ENCODE data around the gene SH3RF1.

Gene SH3RF1

DNA sequence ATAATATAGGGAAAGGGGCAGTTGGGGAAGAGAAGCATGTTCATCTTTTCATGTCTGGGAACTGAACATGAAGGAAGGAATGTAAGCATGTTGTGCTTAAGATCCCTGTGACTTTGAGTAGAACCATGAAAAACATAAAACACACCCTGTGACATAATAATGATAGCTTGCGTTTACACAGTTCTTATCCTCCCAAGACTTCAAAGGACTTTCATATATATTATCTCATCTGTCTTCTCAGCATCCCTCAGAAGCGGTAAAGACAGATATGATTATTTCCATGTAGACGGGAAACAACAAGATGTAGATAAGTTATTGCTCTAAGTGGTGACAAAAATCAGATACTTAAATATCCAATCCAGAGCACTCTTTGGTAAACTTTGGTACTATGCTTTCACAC is 3.3 kb upstream of the SH3RF1 start:
- no peak for DNase-seq

DNA sequence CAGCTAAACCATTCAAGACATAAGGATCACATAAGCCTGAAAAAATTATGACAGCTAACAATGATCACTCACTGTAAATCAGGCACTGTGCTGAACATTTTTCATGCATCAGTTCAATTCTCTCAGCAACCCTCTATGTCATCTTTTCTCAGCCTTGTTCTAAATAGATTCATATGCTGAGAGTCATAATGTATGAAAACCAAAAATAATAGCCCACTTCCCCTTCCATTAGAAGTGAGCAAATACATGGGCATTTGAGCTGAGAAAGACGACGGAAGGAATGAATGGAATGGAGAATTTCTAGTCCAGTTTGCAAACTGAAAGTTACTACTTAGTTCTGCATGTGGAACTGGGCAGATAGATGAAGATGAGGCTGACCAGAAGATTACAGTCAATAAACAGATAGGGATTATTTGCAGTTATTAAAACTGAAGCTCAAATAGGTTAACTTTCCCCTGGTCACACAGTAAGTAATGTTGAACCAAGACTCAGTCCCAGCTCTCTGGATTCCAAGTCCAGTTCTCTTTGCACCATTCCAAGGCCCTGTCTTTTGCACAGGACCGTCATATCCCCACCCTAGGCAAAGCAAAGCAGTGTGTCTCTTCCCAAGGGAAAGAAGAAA is 1.6 kb upstream of the SH3RF1 start:
- no peak for DNase-seq

DNA sequence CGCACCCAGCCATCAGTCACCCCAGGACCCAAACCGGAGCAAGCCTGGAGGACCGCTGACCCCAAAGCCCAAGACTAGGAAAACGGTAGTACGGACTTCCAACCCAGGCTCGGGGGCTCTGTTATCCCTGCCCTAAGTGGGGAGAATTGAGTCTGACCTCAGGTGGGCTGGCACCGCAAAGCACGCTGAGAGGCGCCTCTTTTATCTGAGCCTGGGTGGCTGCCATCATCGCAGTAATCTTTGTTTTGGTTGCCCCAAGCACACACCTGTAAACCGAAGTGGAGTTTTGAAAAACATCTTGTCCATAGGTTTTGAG is 894 bp upstream of the SH3RF1 start:
- no peak for DNase-seq

DNA sequence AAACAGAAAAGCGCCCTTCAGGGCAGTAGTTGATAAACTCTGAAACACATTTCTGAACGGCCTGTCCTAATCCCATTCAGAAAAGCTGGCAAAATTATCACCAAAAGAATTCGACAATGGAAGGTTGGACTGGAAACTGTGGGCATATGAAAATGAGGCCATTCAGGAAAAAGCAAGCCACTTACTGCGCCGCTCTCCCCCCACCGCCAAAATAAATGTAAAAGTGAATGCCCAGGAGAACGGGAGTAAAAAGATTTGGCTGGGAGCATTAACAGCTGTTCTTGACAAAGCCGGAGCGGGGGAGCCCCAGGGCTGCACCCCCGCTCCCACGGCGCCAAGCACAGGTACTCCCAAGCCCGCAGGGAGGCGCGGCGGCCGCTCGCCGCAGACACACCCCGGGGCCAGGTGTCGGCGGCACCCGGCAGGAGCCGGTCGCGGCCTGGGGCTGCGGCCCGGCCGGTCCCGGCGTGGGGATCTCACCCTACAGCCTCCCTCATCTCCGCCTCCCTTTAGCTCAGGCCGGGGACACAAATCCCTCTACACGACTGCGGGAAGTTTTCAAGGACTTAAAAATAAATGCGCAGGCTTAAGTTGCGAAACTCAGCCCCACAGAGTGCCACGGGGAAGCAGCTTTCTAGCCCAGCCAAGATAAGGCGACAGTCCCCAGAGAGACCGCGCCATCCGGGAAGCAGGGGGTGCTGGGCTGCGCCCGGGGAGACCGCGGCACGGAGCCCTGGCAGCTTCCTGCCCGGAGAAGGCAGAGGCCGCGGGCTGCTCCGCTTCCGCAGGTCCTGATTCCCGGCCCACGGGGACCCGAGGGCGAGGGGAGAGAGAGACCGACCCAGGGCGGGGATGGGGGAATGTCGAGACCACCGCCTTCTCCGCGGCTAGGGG is 593 bp downstream of the SH3RF1 start:
- DNase-seq, result no peak

DNA sequence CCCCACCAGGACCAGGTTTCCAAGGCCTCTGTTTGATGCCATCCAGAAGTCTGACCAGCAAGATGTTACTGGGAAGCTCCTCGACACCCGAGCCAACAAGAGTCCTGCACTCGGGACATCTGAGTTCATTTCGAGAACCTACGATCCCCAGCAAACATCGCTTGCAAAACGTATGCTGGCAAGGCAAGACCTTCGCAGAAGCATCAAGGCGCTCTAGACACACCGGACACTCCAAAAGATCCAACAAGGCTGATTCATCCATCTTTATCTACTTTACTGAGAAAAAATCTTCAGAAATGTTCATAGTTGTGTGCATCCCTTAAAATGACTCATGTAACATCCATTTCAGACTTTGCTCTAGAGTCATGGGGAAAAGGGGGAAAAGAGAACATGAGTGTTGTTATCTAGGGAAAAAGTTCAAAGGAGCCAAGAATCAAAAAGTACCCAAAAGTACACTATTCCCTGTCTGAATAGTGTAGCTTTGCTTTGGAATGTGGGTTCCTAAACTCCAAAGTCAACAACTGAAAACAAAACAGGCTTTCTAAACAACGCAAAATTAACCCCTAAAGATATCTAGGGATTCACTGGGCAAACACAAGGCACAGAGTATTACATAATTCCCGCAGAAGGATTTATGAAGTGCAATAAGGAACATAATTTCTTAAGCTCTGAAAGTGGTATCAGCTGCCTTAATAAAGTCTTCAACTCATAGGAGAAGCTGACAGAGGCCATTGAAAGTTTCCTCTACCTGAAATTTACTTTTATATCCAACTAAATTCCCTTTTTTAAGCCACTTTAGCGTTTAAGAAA is 1.6 kb downstream of the SH3RF1 start:
- DNase-seq, result no peak

DNA sequence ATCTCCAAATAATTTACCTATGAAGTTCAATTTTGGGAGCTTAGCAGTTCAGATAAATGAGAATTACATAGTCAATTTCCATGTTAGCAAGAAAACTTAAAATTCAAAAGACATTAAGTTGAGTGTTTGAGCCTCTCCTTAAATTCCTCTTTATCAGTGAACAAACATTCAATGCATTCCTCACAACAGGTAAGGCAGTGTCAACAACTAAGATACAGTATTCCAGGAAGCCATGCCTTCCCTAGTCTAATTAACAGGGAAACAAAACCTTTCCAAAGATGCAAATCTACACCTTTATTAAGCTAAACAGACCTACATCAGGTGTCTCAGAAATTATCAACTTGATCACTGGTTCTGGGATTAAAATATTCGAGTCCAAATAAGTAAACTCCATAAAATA is 3.7 kb downstream of the SH3RF1 start:
- no peak for DNase-seq

DNA sequence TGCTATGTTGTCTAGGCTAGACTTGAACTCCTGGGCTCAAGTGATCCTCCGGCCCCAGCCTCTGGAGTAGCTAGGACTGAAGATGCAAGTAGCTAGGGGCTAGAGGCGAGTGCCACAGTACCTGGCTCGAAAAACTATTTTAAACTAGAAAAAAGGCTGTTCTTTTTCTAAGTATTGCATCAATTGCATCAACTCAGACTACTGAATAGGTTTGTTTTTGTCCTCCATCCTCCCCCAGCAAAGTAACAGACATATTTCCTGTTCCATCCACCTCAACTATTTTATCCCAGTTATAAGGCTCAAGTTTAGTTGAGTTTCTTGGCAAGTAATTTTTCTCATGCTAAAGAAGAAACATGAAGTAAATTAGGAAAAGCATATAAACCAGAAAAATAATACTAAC is 4.1 kb downstream of the SH3RF1 start:
- no peak for DNase-seq

DNA sequence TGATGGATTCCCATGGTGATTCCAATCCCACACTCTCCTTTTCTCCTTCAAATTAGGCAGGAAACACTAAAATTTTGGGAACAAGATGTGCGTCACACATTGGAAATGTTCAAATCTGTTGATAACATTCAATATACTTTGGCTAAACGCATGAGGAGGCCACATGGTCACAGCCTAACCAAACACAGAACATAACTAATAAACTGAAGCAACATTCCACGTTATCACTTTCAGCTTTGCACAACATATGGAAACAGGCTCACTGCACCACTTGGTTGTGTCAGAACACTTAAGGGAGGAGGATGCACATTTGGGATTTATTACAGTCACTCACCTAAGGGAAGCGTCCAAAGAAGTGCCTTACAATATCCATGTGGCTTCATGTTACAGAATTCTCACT is 4.7 kb downstream of the SH3RF1 start:
- no peak for DNase-seq

DNA sequence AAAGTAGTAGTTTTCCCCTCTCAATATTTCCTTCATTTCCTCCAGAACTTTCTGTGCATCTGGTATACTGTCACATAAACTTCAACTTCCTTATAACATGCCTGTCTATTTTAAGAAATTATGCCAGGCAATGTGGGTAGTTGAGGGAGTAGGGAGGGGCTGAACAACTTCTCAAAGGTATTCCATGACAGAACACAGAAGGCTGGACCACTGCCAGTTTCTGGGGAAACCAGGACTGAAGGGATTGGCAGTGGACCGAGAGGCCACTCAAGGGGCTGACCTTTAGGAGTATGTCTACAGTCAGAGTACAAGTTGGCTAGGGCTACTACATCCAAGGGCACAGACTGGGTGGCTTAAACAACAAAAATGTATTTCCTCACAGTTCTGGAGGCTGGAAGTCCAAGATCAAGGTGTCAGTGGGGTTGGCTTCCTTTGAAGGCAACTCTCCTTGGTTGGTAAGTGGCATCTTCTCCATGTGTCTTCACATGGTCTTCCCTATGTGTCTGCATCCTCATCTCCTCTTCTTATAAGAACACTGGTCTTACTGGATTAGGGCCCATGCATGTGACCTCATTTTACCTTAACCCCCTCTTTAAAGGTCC is 6.9 kb downstream of the SH3RF1 start:
- DNase-seq, result no peak

DNA sequence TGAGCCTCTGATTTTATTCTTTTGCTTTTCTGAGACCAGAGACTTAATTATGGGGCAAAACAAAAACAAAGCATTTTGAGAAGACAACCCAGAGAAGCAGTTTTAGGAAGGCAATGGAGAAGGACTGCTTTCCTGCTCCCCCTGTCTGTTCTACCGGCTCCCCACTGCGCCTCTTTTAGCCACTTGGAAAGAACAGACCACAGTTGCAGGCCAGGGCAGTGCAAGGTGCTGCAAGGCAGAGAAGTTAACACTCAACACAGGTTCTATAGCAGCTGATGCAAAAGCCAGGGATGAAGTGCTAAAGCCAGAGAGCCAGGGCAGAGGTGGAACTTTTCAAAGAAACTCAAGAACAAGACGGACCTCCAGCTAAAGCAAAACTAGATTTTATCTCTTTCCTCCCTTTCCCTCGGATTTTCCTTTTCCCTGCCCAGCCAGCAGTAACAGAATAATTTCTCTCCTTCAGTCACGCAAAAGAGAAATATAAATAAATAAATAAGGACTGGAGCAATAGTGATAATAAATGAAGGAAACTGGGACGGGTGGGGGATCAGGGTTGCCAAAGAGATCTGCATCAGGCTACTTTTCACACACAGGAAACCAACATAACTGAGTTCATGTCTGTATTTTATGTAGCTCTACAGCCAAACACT is 10.4 kb downstream of the SH3RF1 start:
- DNase-seq, result no peak

DNA sequence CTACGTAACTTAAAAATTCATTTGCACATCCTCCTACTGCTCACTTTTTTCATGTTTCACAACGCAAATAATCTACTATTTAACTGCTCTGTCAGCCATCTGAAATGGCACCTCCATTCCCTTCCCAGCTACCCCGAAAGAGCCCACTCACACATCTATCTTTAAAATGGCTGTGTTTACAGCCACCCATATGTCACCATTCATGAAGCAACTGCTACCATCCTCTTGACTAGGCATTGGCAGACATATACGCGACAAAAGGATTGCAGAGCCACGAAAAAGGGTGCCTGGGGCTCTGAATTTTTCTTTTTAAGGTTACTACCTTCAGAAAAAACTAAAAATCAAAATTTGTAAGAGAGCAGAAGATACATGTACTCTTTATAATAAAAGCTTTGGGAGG is 11.5 kb downstream of the SH3RF1 start:
- DNase-seq, result no peak

DNA sequence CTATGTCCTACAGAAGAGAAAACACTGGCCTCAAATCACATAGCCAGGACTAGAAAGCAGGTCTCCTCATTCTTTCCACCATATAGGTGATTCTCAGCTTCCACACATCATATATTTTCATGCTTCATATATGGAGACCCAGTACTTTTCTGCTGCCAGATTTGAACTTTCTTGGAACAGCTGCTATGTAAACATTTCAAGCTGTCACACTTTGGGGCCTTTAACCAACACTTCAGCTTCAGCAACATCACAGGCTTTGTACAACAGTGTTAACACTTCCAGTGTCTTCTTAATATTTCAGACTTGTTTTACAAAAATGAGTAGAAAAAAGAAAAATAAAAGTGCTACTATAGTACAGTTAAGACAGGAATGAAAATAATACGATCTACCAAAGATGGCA is 12.6 kb downstream of the SH3RF1 start:
- no peak for DNase-seq

DNA sequence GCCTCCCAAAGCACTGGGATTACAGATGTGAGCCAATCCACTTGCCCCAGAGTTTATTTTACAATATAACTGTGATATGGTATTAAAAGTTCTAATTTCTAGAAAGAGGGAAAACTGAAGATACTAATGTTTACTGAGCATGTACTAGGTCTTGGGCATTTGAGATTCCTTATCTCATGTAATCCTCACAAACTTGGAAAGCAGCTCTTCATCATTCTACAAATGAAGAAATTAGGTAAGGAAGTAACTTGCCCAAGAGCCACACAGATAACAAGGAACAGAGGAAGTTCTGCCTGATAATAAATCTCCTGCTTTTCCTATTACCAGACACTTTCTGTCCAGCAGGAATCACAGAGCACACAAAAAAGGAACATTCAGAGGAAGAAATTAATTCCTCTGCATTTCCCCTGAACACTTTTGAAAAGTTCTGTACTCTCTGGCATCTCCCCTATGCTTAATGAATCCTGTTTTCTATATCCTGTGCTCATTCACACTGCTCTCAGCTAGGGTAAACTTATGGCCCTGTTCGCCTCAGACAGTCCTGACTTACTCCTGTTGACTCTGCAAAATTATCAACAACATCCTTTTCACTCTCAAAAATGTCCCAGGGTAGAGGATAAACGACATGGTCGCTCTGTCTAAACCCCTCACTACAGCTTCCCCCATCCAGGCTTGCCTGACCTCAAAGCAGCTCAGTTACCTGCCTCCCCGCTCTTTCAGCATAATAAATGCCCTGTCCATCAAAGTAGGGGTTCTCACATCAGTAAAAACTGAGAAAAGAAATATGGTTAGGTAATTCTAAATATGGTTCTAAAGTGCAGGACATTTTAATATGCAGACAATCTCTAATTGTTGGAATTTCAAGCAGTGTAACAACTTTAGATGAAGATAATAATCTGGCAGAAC is 13.6 kb downstream of the SH3RF1 start:
- DNase-seq, result no peak

DNA sequence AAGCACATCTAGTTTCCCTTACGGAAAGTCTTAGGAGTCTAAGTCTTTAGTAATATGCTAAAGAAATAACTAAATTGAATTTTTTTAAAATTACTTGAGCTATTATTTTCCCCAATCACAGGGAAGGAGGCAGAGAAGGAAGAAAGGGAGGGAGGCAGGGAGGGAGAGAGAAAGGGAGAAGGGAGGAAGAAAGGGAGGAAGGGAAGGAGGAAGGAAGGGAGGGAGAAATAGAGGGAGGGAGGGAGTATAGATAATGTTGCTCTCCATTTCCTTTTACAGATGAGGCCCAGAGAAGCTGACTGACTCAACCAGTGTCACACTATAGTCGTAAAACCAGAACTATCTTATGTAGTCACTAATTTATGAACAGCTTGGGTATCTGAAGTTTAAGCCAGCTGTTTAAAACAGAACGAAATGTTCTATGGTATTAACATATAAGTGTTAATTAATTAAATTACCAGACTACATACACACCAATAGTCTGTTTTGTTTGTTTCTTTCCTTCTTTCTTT is 14.6 kb downstream of the SH3RF1 start:
- DNase-seq, result no peak

DNA sequence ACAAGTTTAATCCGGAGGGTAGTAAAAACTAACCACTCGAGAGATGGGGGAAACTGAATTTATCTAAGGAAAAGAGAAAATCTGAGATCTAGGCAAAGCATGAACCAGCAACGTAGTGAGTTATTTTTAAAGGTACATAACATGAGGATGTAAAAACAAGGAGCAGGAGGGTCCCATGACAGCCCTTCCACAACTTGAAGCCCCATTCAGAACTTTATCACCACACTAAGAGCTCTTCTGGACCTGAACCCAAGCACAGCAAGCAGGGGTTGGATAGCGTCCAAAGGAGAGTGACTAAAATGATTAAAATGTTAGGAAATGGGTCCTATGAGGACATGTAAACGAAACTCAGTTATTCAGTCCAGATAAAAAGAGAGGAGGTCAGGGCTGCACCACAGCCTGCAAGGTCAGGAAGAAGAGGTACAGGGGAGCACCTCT is 16.2 kb downstream of the SH3RF1 start:
- no peak for DNase-seq

DNA sequence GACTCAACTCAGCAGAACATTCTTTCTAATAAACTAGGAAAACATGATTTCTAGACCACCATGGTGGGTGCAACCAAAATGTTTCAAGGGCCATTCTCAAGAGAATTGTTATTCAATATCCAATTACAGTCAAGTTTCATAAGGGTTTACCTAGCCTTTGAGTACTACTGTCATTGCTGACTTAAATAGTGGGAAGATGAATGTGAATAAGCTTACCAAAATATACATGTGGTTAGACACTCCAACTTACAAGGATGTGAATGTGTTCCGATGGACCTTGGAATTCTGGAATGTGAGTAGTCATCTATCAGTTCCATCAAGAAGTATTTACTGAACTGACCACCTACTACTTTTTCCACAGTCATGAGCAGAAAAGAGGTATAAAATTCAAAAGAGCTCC is 16.9 kb downstream of the SH3RF1 start:
- DNase-seq, result no peak

DNA sequence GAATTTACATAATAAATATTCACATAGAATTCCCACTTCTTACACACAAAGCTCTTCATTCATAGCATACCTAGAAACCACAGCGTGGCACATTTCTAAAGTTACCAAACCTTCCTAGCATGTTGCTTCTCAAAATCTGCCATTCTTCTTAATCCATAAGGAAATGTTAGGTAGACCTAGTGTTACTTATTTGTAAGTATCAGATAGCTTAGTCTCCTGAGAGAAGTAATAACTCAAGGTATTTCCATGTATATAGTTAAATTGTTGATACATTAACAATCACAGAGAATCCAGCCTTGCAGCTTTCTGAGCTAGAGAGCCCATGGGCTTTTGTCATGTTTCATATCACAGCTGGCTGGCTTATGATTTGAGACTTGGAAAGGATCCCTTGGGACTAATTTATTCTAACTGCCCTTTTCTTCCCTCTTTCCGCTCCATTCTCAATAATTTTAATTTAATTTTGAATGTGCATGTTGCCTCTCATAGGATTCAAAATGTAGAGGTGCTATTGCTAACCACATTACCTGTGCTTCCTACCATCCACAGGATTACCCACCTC is 17.6 kb downstream of the SH3RF1 start:
- no peak for DNase-seq

DNA sequence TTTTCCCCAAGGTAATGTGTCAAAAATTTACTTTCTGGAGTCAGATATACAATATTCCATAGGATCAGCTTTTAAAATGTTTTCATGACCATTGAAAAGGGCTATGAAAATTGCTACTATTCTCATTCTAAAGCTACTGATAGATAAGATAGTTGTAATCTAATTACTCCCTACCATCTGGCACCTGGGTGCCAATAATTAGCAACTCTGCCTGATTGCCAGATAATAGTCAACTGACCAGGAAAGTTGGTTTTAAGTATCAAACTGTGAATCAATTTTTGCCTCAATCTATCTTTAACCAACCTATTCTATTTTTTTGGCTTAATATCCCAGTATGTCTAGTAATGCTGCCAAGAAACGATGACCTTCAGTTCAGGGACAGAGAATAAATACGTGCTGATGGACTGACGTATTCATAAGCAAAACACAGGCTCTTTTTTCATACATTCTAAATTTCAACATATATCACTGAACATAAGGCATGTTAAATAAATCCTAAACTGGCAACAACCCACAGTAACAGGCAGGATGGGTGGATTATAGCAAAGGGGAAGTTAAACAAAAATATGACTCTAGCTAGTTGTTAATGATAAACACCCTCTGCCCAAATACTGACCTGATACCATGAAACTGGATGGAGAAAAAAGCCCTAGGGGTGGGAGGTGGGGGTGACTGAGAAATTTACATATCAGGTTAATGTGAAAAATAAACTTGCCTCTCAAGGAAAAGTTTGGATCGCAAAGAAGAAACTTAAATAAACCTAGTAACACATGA is 18.2 kb downstream of the SH3RF1 start:
- DNase-seq, result no peak

DNA sequence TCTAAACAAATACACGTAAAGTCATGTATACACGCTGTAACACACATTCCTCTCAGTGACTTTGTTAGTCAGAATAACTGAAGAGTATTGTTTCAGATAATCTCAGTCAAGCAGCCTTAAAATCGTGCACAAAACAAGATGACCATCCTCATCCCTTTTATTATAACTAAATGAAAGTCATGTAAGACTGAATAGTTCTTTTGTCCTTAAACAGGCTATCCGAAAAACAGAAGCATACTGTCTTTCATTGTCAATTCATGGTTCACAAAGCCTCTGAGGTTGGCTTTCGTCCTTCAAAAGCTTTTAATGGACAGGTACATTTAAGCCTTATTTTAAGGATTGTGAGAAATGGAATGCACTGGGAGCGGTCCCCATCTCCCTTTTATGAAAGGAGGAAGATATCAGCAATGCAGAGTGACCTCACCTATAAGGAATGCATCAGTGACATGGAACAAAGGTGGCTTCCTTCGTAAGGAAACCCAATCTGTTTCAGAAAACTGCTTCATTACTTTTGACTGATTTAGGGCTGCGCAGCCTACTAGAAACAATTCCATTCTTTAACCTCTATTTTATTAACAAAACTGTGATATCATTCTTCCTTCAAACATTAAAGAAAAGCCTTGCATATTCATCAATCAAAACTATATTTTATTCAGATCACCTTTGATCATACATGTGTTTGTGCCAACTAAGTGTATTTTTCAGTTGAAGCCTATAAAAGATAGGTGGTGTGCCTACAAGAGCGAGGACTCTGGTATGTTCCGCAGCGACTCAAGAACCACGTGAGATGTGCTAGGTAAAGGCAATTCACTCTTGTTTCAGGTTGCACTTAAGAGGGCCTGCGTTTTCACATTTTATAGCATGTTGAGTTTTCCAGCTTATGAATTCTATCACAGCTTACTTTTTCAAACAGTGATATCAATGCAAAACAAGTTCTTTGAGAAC is 19.2 kb downstream of the SH3RF1 start:
- DNase-seq, result no peak
